Nephron progenitor cell (in vitro differentiated cells): Measurements from ENCODE around the gene IFT27.

ENCODE experiments used
- DNase-seq: peaks from one replicate; pipeline ENCODE4 v3.0.0; 2021
- H3K27ac Mint-ChIP-seq: 2 replicates; pipeline ENCODE4 v1.8.0; 2021; ENCODE audit warnings: mild to moderate bottlenecking, moderate library complexity, mixed read lengths
- H3K27me3 Mint-ChIP-seq: 2 replicates; pipeline ENCODE4 v1.8.0; 2021; ENCODE audit warnings: mild to moderate bottlenecking, low read depth, mixed read lengths; ENCODE audit not compliant: poor library complexity
- H3K36me3 Mint-ChIP-seq: 2 replicates; pipeline ENCODE4 v1.8.0; 2021; ENCODE audit warnings: low read depth, mixed read lengths
- H3K4me1 Mint-ChIP-seq: 2 replicates; pipeline ENCODE4 v1.8.0; 2021; ENCODE audit warnings: mixed read lengths
- H3K4me3 Mint-ChIP-seq: 2 replicates; pipeline ENCODE4 v1.8.0; 2021; ENCODE audit warnings: mild to moderate bottlenecking, moderate library complexity, mixed read lengths
- H3K9me3 Mint-ChIP-seq: 2 replicates; pipeline ENCODE4 v1.8.0; 2021; ENCODE audit warnings: mild to moderate bottlenecking, moderate library complexity, mixed read lengths
- TF ChIP-seq, protein P1 (sequence below): fragments of 200-600 bp; sonication (generic); IDR thresholded peaks from 2 replicates; pipeline ENCODE4 v1.5.0; 2021; ENCODE audit warnings: antibody characterized with exemption

IFT27 gene

GRCh38 chr22:36728505-36728904 is 47.4 kb downstream of the IFT27 start:
- Mint-ChIP-seq H3K9me3 (no peaks in the 10 kb centered on the region), H3K4me3 (no peak overlapping the region), H3K36me3 (no peaks in the 10 kb centered on the region), H3K27me3 (peaks cover 36% of the 10 kb centered on the region), H3K27ac (no peak overlapping the region), H3K4me1 (peaks cover 6% of the 10 kb centered on the region)
- no peak for DNase-seq
- TF ChIP-seq, protein P1, sequence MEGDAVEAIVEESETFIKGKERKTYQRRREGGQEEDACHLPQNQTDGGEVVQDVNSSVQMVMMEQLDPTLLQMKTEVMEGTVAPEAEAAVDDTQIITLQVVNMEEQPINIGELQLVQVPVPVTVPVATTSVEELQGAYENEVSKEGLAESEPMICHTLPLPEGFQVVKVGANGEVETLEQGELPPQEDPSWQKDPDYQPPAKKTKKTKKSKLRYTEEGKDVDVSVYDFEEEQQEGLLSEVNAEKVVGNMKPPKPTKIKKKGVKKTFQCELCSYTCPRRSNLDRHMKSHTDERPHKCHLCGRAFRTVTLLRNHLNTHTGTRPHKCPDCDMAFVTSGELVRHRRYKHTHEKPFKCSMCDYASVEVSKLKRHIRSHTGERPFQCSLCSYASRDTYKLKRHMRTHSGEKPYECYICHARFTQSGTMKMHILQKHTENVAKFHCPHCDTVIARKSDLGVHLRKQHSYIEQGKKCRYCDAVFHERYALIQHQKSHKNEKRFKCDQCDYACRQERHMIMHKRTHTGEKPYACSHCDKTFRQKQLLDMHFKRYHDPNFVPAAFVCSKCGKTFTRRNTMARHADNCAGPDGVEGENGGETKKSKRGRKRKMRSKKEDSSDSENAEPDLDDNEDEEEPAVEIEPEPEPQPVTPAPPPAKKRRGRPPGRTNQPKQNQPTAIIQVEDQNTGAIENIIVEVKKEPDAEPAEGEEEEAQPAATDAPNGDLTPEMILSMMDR, result no peak

- Mint-ChIP-seq H3K9me3 (no peaks in the 10 kb centered on the region), H3K4me3 (no peak overlapping the region), H3K4me1 (peaks cover 6% of the 10 kb centered on the region), H3K36me3 (no peaks in the 10 kb centered on the region), H3K27me3 (peaks cover 37% of the 10 kb centered on the region), H3K27ac (no peak overlapping the region)
- TF ChIP-seq, protein P1, result no peak
- no peak for DNase-seq
Observed at GRCh38 chr22:36727927-36728488, 47.9 kb downstream of the IFT27 start.

- TF ChIP-seq, protein P1, result no peak
- Mint-ChIP-seq H3K9me3 (no peaks in the 10 kb centered on the region), H3K4me1 (peaks cover 6% of the 10 kb centered on the region), H3K27me3 (peaks cover 33% of the 10 kb centered on the region), H3K36me3 (no peaks in the 10 kb centered on the region), H3K4me3 (no peak overlapping the region), H3K27ac (no peak overlapping the region)
- no peak for DNase-seq
Observed at GRCh38 chr22:36727110-36727509, 48.8 kb downstream of the IFT27 start.

DNA sequence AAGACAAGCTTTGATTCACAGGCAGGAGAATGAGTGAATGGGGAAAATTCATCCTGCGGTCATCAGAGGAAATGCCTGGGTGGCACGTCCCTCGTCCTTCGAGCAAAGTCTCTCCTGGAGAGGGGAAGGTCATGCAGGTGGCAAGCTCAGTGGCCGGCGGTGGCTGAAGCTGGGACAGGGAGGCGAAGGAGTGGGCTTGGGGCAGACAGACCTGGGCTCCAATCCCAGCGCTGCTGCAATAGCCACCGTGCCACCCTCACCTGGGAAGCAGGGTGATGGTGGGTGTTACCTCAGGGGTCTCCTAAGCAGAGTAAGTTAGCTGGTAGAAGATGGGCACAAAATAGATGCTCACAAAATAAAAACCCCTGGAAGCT is 49.9 kb downstream of the IFT27 start:
- peaks cover 33% of the 10 kb centered on the region for H3K27me3 Mint-ChIP-seq
- no peak overlapping the region for H3K27ac Mint-ChIP-seq
- no peaks in the 10 kb centered on the region for H3K9me3 Mint-ChIP-seq
- TF ChIP-seq, protein P1, result no peak
- DNase-seq, result no peak
- H3K4me1 Mint-ChIP-seq, result peaks cover 6% of the 10 kb centered on the region
- H3K4me3 Mint-ChIP-seq, result no peak overlapping the region
- H3K36me3 Mint-ChIP-seq, result no peaks in the 10 kb centered on the region

DNA sequence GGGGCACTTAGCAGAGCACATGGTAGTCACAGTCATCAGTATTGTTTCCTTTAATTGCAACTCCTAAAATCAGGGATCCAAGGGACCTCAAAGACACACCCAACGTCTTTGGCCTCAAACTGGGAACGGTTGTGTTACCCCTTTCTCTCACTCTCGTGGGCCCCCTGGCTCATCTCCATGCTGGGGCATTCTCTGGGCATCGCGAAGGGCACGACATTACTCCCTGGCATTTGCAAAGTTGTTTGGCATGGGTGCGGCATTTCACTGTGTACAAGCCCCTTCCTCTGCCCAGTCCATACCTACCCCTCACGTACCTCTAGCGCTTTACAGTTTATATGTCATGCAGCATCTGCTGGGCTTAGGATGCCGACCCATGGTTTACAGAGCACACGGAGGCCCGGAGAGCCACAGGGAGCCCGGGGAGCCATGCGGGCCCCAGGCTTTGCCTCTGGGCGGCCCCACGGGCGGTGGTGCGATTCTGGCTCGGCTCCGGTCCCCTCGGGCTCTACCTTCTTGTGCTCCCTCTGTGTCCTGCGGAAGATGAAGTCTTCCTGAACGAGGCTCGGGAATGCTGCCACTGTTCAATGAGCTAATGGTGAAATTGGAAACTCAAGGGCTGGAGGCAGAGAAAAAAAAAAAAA is 50.4 kb downstream of the IFT27 start:
- DNase-seq, result no peak
- H3K27me3 Mint-ChIP-seq, result peaks cover 33% of the 10 kb centered on the region
- peaks cover 6% of the 10 kb centered on the region for H3K4me1 Mint-ChIP-seq
- H3K9me3 Mint-ChIP-seq, result no peaks in the 10 kb centered on the region
- H3K27ac Mint-ChIP-seq, result no peak overlapping the region
- H3K4me3 Mint-ChIP-seq, result no peak overlapping the region
- TF ChIP-seq, protein P1, result no peak
- H3K36me3 Mint-ChIP-seq, result no peaks in the 10 kb centered on the region

DNA sequence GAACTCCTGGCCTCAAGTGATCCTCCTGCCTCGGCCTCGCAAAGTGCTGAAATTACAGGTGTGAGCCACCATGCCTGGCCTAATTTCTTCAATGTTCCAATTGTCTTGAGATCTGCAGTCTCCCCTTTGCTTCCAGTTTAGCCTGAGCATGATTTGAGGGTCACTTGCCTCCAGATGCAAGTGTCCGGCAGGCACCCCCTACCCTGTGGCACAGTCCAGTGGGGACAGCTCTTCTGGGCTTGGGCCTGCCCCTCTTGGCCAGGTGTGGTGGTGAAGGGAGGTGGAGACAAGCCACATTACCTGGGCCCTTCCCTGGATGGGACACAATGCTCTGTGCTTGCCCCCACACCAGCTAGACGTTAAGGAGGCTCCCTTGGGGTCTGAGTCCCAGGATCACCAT is 51.1 kb downstream of the IFT27 start:
- no peak for DNase-seq
- TF ChIP-seq, protein P1, result no peak
- no peak overlapping the region for H3K27ac Mint-ChIP-seq
- no peaks in the 10 kb centered on the region for H3K36me3 Mint-ChIP-seq
- no peaks in the 10 kb centered on the region for H3K9me3 Mint-ChIP-seq
- no peak overlapping the region for H3K4me3 Mint-ChIP-seq
- peaks cover 6% of the 10 kb centered on the region for H3K4me1 Mint-ChIP-seq
- peaks cover 36% of the 10 kb centered on the region for H3K27me3 Mint-ChIP-seq
